ENCODE measurements around the gene ZNF579. TPM values are rescaled to one million over a fixed set of nuclear protein-coding genes. Genes with fewer than 3 reads are reported as not detected.

Gene ZNF579
- polyA plus RNA-seq, 1 donor (not counting 4 experiments of a cell fraction or from before 2014, with no cell fraction given): 1.5 TPM

- TF ChIP-seq CTCF (optimal IDR thresholded peaks at IDR 0.05 in 1 of 3, IDR thresholded peaks at IDR 0.05 in 1 of 3, conservative IDR thresholded peaks at IDR 0.05 in 1 of 3; ENCODE audit: extremely low read depth in 1 of 3, insufficient read depth in 2 of 3, low read length in 3 of 3) (no peak), EZH2 (IDR thresholded peaks at IDR 0.05; ENCODE audit: low read length) (no peak)
- Histone ChIP-seq H4K20me1 (ENCODE audit: control insufficient read depth, extremely low read depth, insufficient read depth, low read length) (no peaks in the 10 kb centered on the region), H3K9ac (ENCODE audit: control insufficient read depth, extremely low read depth, insufficient read depth, low read length) (no peak overlapping the region), H3K4me3 (ENCODE audit: control insufficient read depth in 2 of 3, extremely low read depth in 1 of 3, insufficient read depth in 2 of 3, low read depth in 1 of 3, low read length in 3 of 3) (no peak overlapping the region), H3K27me3 (ENCODE audit: control insufficient read depth, extremely low read depth, insufficient read depth, low read length) (no peaks in the 10 kb centered on the region), H3K36me3 (ENCODE audit: control insufficient read depth in 2 of 2, extremely low read depth in 1 of 2, insufficient read depth in 2 of 2, low read length in 2 of 2) (no peaks in the 10 kb centered on the region), H3K4me2 (ENCODE audit: control insufficient read depth, extremely low read depth, insufficient read depth, low read depth, low read length) (no peak overlapping the region), H3K9me1 (ENCODE audit: control insufficient read depth, extremely low read depth, insufficient read depth, low read length) (no peaks in the 10 kb centered on the region), H3K4me1 (ENCODE audit: control insufficient read depth, extremely low read depth, insufficient read depth, low read length) (no peaks in the 10 kb centered on the region), H3K27ac (ENCODE audit: control insufficient read depth, insufficient read depth, low read length) (no peak overlapping the region), H3K9me3 (ENCODE audit: control insufficient read depth, low read depth, low read length) (no peaks in the 10 kb centered on the region), H2AFZ (ENCODE audit: control insufficient read depth, low read length) (no peak overlapping the region), H3K79me2 (ENCODE audit: control insufficient read depth, insufficient read depth, low read length) (no peaks in the 10 kb centered on the region)
- no peak for FAIRE-seq
- DNase-seq (ENCODE audit: low read depth, low spot score): no peak
- dilution Hi-C loops (cut with MboI; ENCODE audit: extremely low pct_ligation_motif_present, low sequenced_read_pairs): no loop called here
These were observed 37.1 kb downstream of the ZNF579 start for GRCh38 chr19:55543567-55543966.

- H2AFZ ChIP-seq (ENCODE audit: control insufficient read depth, low read length): no peak overlapping the region
- no peaks in the 10 kb centered on the region for H3K27me3 ChIP-seq (ENCODE audit: control insufficient read depth, extremely low read depth, insufficient read depth, low read length)
- TF ChIP-seq EZH2 (IDR thresholded peaks at IDR 0.05; ENCODE audit: low read length): no peak
- no peaks in the 10 kb centered on the region for H4K20me1 ChIP-seq (ENCODE audit: control insufficient read depth, extremely low read depth, insufficient read depth, low read length)
- no peaks in the 10 kb centered on the region for H3K79me2 ChIP-seq (ENCODE audit: control insufficient read depth, insufficient read depth, low read length)
- H3K27ac ChIP-seq (ENCODE audit: control insufficient read depth, insufficient read depth, low read length): no peak overlapping the region
- FAIRE-seq: no peak
- no peaks in the 10 kb centered on the region for H3K9me1 ChIP-seq (ENCODE audit: control insufficient read depth, extremely low read depth, insufficient read depth, low read length)
- no peak overlapping the region for H3K9ac ChIP-seq (ENCODE audit: control insufficient read depth, extremely low read depth, insufficient read depth, low read length)
- H3K4me3 ChIP-seq (ENCODE audit: control insufficient read depth in 2 of 3, extremely low read depth in 1 of 3, insufficient read depth in 2 of 3, low read depth in 1 of 3, low read length in 3 of 3): no peak overlapping the region
- dilution Hi-C loops (cut with MboI; ENCODE audit: extremely low pct_ligation_motif_present, low sequenced_read_pairs): no loop called here
- no peaks in the 10 kb centered on the region for H3K9me3 ChIP-seq (ENCODE audit: control insufficient read depth, low read depth, low read length)
- no peaks in the 10 kb centered on the region for H3K36me3 ChIP-seq (ENCODE audit: control insufficient read depth in 2 of 2, extremely low read depth in 1 of 2, insufficient read depth in 2 of 2, low read length in 2 of 2)
- no peaks in the 10 kb centered on the region for H3K4me1 ChIP-seq (ENCODE audit: control insufficient read depth, extremely low read depth, insufficient read depth, low read length)
- no peak overlapping the region for H3K4me2 ChIP-seq (ENCODE audit: control insufficient read depth, extremely low read depth, insufficient read depth, low read depth, low read length)
- DNase-seq (ENCODE audit: low read depth, low spot score): no peak
These were observed 38.3 kb downstream of the ZNF579 start for GRCh38 chr19:55542292-55542855.

DNA sequence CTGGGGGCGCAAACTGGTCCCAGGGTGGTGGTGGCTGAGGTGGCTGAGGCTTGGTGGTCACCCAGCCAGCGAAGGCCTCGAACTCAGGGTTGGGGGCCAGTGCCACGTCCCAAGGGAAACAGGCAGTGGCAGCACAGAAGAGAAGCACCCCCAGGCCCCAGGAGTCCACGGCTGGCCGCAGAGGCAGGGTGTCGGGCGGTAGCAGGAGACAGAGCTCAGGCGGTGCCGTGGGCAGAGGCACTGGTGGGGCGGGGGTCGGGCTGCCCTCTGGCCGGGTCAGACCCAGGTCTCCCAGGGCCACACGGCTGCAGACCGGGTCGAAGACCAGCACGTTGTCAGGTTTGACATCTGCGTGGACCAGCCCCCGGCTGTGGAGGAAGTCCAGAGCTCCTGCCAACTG lies 39.6 kb downstream of the ZNF579 start:
- no peaks in the 10 kb centered on the region for H4K20me1 ChIP-seq (ENCODE audit: control insufficient read depth, extremely low read depth, insufficient read depth, low read length)
- H3K9ac ChIP-seq (ENCODE audit: control insufficient read depth, extremely low read depth, insufficient read depth, low read length): no peak overlapping the region
- H3K4me3 ChIP-seq (ENCODE audit: control insufficient read depth in 2 of 3, extremely low read depth in 1 of 3, insufficient read depth in 2 of 3, low read depth in 1 of 3, low read length in 3 of 3): no peak overlapping the region
- H3K9me1 ChIP-seq (ENCODE audit: control insufficient read depth, extremely low read depth, insufficient read depth, low read length): no peaks in the 10 kb centered on the region
- no peaks in the 10 kb centered on the region for H3K9me3 ChIP-seq (ENCODE audit: control insufficient read depth, low read depth, low read length)
- no peaks in the 10 kb centered on the region for H3K4me1 ChIP-seq (ENCODE audit: control insufficient read depth, extremely low read depth, insufficient read depth, low read length)
- no peak for FAIRE-seq
- no peak overlapping the region for H2AFZ ChIP-seq (ENCODE audit: control insufficient read depth, low read length)
- H3K27me3 ChIP-seq (ENCODE audit: control insufficient read depth, extremely low read depth, insufficient read depth, low read length): no peaks in the 10 kb centered on the region
- H3K27ac ChIP-seq (ENCODE audit: control insufficient read depth, insufficient read depth, low read length): no peak overlapping the region
- H3K36me3 ChIP-seq (ENCODE audit: control insufficient read depth in 2 of 2, extremely low read depth in 1 of 2, insufficient read depth in 2 of 2, low read length in 2 of 2): no peaks in the 10 kb centered on the region
- H3K4me2 ChIP-seq (ENCODE audit: control insufficient read depth, extremely low read depth, insufficient read depth, low read depth, low read length): no peak overlapping the region
- no peak for TF ChIP-seq EZH2 (IDR thresholded peaks at IDR 0.05; ENCODE audit: low read length)
- TF ChIP-seq CTCF (optimal IDR thresholded peaks at IDR 0.05 in 1 of 3, IDR thresholded peaks at IDR 0.05 in 1 of 3, conservative IDR thresholded peaks at IDR 0.05 in 1 of 3; ENCODE audit: extremely low read depth in 1 of 3, insufficient read depth in 2 of 3, low read length in 3 of 3): no peak
- DNase-seq (ENCODE audit: low read depth, low spot score): no peak
- dilution Hi-C loops (cut with MboI; ENCODE audit: extremely low pct_ligation_motif_present, low sequenced_read_pairs): no loop called here
- no peaks in the 10 kb centered on the region for H3K79me2 ChIP-seq (ENCODE audit: control insufficient read depth, insufficient read depth, low read length)
